Posterior vena cava (tissue), 2 donors: ENCODE measurements around the gene ADGRL4. TPM values are rescaled to one million over a fixed set of nuclear protein-coding genes. Genes with fewer than 3 reads are reported as not detected.
"Not testable (repeated sequence)": the region's sequence is repeated elsewhere in the genome, so short reads cannot be mapped to it uniquely, and the experiment has no call there.

Experiments
- DNase-seq: peaks from one replicate; pipeline ENCODE4 v3.0.0-alpha.2; 2020; ENCODE audit warnings: low spot score
- intact Hi-C, 2 donors: fragments of 100-400 bp; cut with DNase I; formaldehyde crosslinking; loops; one replicate each; pipeline versions ENCODE4 v1.14.1 to v1.14.2; 2022 to 2023
- long read RNA-seq, 2 donors: library from polyadenylated mRNA; unstranded; transcript quantifications; one replicate each; pipeline ENCODE4 v2.0.0, GENCODE V29; 2020 to 2021
- total RNA-seq, 2 donors: library from RNA; stranded (reverse); fragmentation: NEBNext Ultra II Directional; extraction: Animal tissue kit (Norgen Biotek cat#: 25700); gene quantifications; one replicate each; pipeline ENCODE4 v1.2.1, GENCODE V29; 2021
- donor health status: DM: yes; HTN: yes; CAD: no.
- donor health status: DM: yes; HTN: yes; CAD: no.

ADGRL4 gene
- 10 to 100 TPM; 34.1 to 34.5 TPM for total RNA-seq
- long read RNA-seq, donor 1, transcript ADGRL4-201 (15 exons, 3,527 nt), result major isoform, 18 of 24 reads
- long read RNA-seq, donor 1, partial matches to known transcripts, result 5 of 24 reads
- long read RNA-seq, donor 1, other reads (novel, unspliced or antisense), result 1 of 24 reads
- long read RNA-seq, donor 2, transcript ADGRL4-201 (15 exons, 3,527 nt), result major isoform, 8 of 17 reads
- long read RNA-seq, donor 2, partial matches to known transcripts, result 7 of 17 reads
- long read RNA-seq, donor 2, other reads (novel, unspliced or antisense), result 2 of 17 reads

- intact Hi-C loops, result no loop called here
- peak; percentile 85 for DNase-seq
Observed at GRCh38 chr1:79006564-79006963, at the start of gene ADGRL4. TSS of gene ADGRL4 (minus strand) at chr1:79006730. CDS start at chr1:79006654, 76 bp downstream.

DNA sequence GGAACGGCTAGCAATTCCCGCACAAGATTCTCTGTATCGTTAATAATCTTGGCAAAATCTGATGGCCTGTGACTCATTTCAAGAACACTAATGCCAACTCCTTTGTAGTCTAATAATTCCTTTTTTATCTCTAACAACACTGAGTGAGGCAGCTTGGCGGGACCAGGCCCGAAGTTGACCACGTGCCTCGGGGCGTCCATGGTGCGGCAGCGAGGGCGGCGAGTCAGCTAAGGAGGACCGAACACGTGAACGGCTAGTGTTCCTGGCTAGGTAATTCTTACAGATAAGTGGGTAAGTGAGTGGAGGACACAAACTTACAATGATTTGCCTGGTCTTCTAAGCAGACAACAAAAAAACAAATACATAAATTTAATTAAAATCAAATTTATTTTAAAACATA is 49.3 kb upstream of the ADGRL4 start:
- intact Hi-C loops, result loop anchor here in 1 of 2 donors (2.0 kb wide), 1 partner anchor 29 kb away; no protein-coding TSS in a partner anchor
- peak; percentile 58 for DNase-seq

DNA sequence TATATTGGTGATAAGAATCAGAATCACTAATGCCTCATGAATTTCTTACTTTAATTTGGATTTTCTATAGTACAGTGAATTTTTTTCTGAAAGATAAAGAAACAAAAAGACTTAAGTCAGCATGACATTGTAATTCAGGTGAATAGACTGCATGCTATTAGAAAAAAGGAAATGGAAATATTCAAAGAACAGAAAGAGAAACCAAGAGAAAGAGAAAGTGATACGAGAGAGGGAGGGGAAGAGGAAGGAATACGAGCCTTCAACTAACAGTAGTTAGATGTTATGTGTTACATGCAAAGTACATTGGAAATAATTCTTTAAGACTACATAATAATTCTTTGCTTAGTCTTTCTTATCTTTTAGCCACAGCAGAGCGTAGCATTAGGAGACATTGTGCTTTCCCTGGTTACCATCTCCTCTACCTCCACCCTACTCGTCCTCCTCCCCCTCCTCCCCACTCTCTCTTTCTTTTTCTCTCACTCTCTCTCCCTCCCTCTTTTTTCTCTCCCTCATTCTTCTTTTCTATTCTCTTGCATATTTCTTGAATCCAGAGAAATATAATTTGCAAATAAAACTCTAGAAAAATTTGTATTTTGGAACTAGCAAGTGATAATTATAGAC is 46.4 kb upstream of the ADGRL4 start:
- intact Hi-C loops, result no loop called here
- no peak for DNase-seq

DNA sequence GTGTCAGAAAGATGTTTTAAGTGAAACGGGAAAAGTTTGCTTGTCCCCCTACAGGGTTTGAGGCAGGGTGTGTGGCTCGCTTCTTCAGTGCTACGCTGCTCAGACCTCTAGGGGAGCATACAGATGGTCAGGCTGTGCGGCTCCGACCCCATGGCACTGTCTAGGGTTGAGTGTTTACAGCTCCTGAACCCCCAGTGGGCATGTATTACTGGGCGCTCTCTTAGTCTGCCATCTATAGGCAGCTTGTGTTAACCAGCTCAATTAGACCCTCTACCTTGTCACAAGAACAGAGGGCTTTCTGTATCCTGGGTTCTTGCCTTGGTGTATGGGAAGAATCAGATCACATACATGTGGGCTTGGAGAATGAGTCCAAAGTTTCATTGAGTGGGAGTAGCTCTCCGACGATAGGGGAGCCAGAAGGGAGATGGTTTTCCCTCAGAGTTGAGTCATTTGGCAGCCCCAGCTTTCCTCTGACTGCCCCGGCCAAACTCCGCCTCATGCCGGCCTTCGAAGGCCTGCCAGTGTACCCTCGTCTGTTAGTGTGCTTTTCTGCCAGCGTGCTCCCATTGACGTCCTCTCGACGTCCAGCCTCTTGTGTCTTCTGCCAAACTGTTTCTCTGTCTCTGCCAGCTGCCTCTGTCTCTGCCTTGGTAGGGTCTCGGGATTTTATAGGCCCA is 38.6 kb upstream of the ADGRL4 start:
- intact Hi-C loops, result no loop called here
- peak; percentile 75 for DNase-seq

- no peak for DNase-seq
Observed at GRCh38 chr1:79043506-79043905, 37.0 kb upstream of the ADGRL4 start.

GRCh38 chr1:79042539-79042938 is 36.0 kb upstream of the ADGRL4 start:
- no peak for DNase-seq
- intact Hi-C loops, result no loop called here

More at GRCh38 chr1:79043506-79043905, 37.0 kb upstream of the ADGRL4 start:
- intact Hi-C loops, result no loop called here

- intact Hi-C loops, result no loop called here
Observed at GRCh38 chr1:79042117-79042516, 35.6 kb upstream of the ADGRL4 start.

DNA sequence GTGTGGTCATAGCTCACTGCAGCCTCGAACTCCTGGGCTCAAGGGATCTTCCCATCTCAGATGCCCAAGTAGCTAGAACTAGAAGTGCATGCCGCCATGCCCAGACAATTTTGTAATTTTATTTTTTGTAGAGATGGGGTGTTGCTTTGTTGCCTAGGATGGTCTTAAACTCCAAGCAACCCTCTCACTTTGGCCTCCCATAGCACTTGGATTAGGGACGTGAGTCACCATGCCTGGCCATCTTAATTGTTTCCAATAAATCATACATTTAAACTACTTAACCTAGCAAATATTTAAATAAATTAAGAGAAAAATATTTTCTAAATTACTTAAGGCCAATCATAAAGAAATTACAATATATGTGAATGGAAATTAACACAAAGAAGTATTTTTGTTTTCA is 35.1 kb upstream of the ADGRL4 start:
- no peak for DNase-seq
- intact Hi-C loops, result no loop called here

More at GRCh38 chr1:79042117-79042516, 35.6 kb upstream of the ADGRL4 start:
- DNase-seq, result no peak

DNA sequence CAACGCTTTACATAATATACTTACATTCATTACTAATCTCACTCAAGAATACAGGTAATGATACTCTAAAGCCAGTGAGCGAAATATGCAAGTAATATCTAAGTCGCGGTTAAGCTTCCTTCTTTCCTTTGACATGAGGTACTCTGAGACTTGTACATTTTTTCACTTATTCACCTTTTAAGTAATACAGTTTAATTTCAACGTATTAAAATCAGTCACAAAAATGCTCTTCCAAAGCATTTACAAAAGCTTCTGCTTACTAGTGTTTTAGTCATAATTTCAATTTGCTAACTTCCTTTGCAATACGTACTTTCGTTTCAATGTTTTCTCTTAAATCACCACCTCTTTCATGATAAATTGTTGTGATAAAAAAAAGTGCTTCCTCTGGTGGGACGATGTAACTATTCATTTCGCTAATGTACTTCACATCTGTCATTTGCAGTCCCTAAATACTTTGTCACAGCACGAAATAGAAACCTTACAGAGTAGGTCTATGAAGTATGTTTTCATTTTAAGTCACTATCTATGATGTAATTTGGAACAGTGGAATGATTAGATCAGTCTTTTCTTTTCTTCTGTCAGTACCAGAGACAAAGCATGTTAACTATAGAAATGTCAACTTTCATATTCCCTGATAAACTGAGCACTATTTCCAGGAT is 34.0 kb upstream of the ADGRL4 start:
- DNase-seq, result no peak
- intact Hi-C loops, result no loop called here

DNA sequence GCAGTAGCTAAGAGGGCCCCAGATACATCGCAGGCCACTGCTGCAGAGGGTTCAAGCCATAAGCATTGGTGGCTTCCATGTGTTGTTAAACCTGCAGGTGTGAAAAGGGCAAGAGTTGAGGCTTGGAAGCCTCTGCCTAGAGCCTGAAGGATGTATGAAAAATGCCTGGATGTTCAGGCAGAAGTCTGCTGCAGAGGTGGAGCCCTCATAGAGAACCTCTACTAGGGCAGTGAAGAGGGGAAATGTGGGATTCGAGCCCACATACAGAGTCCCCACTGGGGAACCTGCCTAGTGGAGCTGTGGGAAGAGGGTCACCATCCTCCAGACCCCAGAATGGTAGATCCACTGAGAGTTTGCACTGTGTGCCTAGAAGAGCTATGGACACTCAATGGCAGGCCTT is 30.6 kb upstream of the ADGRL4 start:
- intact Hi-C loops, result no loop called here
- no peak for DNase-seq

DNA sequence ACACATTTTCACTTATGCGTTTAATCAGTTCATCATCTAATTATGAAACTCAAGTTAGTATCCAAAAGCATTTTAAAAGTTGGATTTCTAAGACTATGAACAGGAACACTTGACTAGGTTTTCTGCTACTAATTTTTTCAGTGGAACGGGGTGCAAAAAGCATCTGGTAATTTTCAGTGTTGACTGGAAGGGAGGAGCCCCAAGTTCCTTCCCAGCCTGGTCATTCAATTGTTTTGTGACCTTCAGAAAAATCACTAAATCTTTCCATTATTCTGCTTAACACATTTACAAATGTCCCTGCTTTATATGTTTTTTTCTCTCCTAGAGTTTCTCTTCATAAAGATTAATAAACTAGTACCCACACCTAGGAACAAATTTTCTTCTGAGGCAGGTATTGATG is 6.0 kb upstream of the ADGRL4 start:
- no peak for DNase-seq
- intact Hi-C loops, result no loop called here

DNA sequence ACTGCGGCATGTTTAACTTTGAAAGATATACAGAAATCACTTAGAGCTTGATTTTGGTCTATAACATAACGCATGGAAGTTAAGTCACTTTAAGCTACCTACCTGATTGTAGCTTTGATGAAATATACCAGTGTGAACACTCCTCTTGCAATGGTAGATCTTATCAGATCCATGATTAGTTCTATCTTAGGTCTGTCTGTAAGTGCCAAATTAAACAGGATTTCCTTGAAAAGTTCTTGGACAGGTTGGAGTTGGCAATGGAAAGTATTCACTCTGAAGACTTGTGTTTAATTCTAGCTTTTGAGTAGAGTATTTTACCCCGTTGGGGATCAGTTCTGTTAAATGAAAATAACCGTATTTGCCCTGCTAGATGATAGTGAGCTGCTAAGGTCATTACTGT is 4.1 kb upstream of the ADGRL4 start:
- DNase-seq, result no peak
- intact Hi-C loops, result no loop called here

GRCh38 chr1:79005945-79006344 is 585 bp downstream of the ADGRL4 start:
- no peak for DNase-seq
- intact Hi-C loops, result no loop called here

- DNase-seq, result no peak
- intact Hi-C loops, result no loop called here
Observed at GRCh38 chr1:79004916-79005315, 1.6 kb downstream of the ADGRL4 start.

- intact Hi-C loops, result no loop called here
- no peak for DNase-seq
Observed at GRCh38 chr1:78996791-78997190, 9.7 kb downstream of the ADGRL4 start.

DNA sequence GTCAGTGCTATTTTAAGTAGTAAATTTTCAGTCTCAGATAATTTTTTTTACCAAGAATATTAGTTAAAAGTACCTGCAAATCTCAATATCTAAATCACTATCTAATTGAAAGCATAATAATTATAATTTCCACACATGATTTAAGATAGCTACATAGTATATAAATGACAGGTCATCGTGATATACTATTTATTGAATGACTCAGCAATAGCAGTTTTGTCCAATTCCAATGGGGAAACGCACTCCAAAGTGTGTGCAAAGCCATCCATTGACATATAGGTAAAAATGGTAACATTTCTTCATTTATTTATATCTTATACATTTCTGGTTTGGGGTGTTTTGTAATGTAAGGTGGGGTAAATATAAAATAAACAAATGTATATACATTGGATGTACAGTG is 19.5 kb downstream of the ADGRL4 start:
- intact Hi-C loops, result no loop called here
- no peak for DNase-seq

- intact Hi-C loops, result no loop called here
- DNase-seq, result no peak
Observed at GRCh38 chr1:78980511-78980910, 26.0 kb downstream of the ADGRL4 start.

- no peak for DNase-seq
- intact Hi-C loops, result no loop called here
Observed at GRCh38 chr1:78972723-78973122, 33.8 kb downstream of the ADGRL4 start.

DNA sequence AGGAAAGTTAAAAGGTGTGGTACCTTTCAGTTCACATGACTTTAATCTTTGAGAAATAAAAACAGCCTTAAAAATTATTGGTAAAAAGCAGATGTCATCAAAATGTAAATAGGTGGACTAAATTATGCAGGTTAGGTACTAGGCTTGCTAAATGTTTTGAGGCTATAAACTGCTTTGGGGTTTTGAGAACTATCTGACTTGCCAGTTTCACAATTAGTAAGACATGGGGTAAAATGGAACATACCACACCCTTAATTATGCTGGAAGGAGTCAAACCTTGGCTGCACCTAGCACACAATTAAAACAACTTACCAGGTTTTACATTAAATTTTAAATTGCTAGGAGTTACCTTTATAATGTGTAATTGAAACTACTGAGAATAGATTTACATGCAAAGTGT is 39.4 kb downstream of the ADGRL4 start:
- DNase-seq, intact Hi-C loops: not testable (repeated sequence)

- no peak for DNase-seq
- intact Hi-C loops, result no loop called here
Observed at GRCh38 chr1:78958711-78959110, 47.8 kb downstream of the ADGRL4 start.
